Esophagus squamous epithelium (tissue), 5 donors: ENCODE results near the gene POM121C. TPM values are rescaled to one million over a fixed set of nuclear protein-coding genes. Genes with fewer than 3 reads are reported as not detected.
"Not testable (repeated sequence)": the region's sequence is repeated elsewhere in the genome, so short reads cannot be mapped to it uniquely, and the experiment has no call there.

ENCODE experiments used
- DNase-seq: peaks from one replicate; lab custom pipeline; 2025; lab: John Stamatoyannopoulos, UW
- H3K27ac ChIP-seq, 4 donors: fragments of 200-600 bp; sonication (generic); one replicate each; pipeline ENCODE4 v1.5.1; 2016 to 2019; ENCODE audit warnings: mild to moderate bottlenecking in 1 of 4
- H3K27me3 ChIP-seq, 4 donors: fragments of 200-600 bp; sonication (generic); 1 replicate in 3 of 4; 2 replicates in 1 of 4; pipeline versions ENCODE4 v1.5.1 to v1.6.0; 2017 to 2021; ENCODE audit warnings: antibody characterized with exemption in 1 of 4
- H3K36me3 ChIP-seq, 3 donors: fragments of 200-600 bp; sonication (generic); one replicate each; pipeline ENCODE4 v1.5.1; 2016 to 2019
- H3K4me1 ChIP-seq, 3 donors: fragments of 200-600 bp; sonication (generic); one replicate each; pipeline ENCODE4 v1.5.1; 2017 to 2019
- H3K4me3 ChIP-seq, 4 donors: fragments of 200-600 bp; sonication (generic); 1 replicate in 3 of 4; 2 replicates in 1 of 4; pipeline ENCODE4 v1.5.1; 2016 to 2019; ENCODE audit warnings: mild to moderate bottlenecking in 2 of 4, moderate library complexity in 1 of 4
- H3K9me3 ChIP-seq, 3 donors: fragments of 200-600 bp; sonication (generic); one replicate each; pipeline ENCODE4 v1.5.1; 2016 to 2019
- CTCF ChIP-seq, 6 experiments: fragments of 450-650 bp in 4 of 6; fragments of 200-600 bp in 2 of 6; sonication (generic) in 2 of 6; IDR thresholded peaks; one replicate each; pipeline ENCODE4 v1.5.1; 2016 to 2019; ENCODE audit warnings: antibody characterized with exemption in 6 of 6, mild to moderate bottlenecking in 4 of 6, moderate library complexity in 4 of 6
- POLR2A ChIP-seq, 4 donors: fragments of 450-650 bp; IDR thresholded peaks; one replicate each; pipeline ENCODE4 v1.6.1; 2017; ENCODE audit warnings: antibody characterized with exemption in 4 of 4, mild to moderate bottlenecking in 4 of 4, moderate library complexity in 3 of 4
- WGBS, 2 donors: methylation state at CpG; one replicate each; pipeline ENCODE4 v1.1.5; 2018; 5-methylcytosine and 5-hydroxymethylcytosine counted together
- intact Hi-C: fragments of 100-400 bp; cut with DNase I; formaldehyde crosslinking; loops from one replicate; pipeline ENCODE4 v1.15.0; 2022
- total RNA-seq, 4 donors: library from RNA; depleted of rRNA; stranded (reverse); fragments of >200 nt; gene quantifications; one replicate each; pipeline ENCODE4 v1.1.0, GENCODE V29; 2016
- donor health status: DM: yes; HTN: yes; CAD: no.

POM121C gene
- total RNA-seq, 4 donors from 2014 or later: 9.2 to 21.9 (median 17.9) TPM

GRCh38 chr7:75452494-75452955 lies 33.6 kb downstream of the POM121C start:
- DNase-seq, H3K27me3 ChIP-seq, intact Hi-C loops, H3K27ac ChIP-seq, H3K9me3 ChIP-seq, H3K4me1 ChIP-seq, H3K4me3 ChIP-seq: not testable (repeated sequence)
- WGBS, 2 donors: 7 to 17% methylated on average over 2 to 4 of the region's 4 CpGs
- peak in 1 of 6 experiments; percentile 44 for TF ChIP-seq CTCF (IDR thresholded peaks at IDR 0.05)
- peaks cover 0 to 12% (median 0%) of the 10 kb centered on the region in 3 donors for H3K36me3 ChIP-seq

- H3K9me3 ChIP-seq, H3K27ac ChIP-seq, H3K27me3 ChIP-seq, DNase-seq, H3K4me3 ChIP-seq, H3K4me1 ChIP-seq, intact Hi-C loops: not testable (repeated sequence)
- WGBS, 2 donors: no CpG with 5 or more reads among the region's 5 CpGs
- peaks cover 0 to 12% (median 0%) of the 10 kb centered on the region in 3 donors for H3K36me3 ChIP-seq
These were observed 36.2 kb downstream of the POM121C start for GRCh38 chr7:75449946-75450345.

GRCh38 chr7:75442465-75443111 lies 43.5 kb downstream of the POM121C start:
- Histone ChIP-seq H3K4me1 (peaks cover 0 to 13% (median 0%) of the 10 kb centered on the region in 3 donors), H3K27ac (peak overlapping the region; percentile 84 to 87 (median 87)), H3K36me3 (peaks cover 13 to 38% (median 18%) of the 10 kb centered on the region in 3 donors), H3K4me3 (peak overlapping the region; percentile 45 to 72 (median 58))
- DNase-seq, H3K9me3 ChIP-seq, H3K27me3 ChIP-seq, intact Hi-C loops: not testable (repeated sequence)
- TF ChIP-seq CTCF (IDR thresholded peaks at IDR 0.05) (peak in 1 of 6 experiments; percentile 14), POLR2A (IDR thresholded peaks at IDR 0.05) (peak in 3 of 4 donors; percentile 42 to 72 (median 60))
- WGBS, 2 donors: no CpG with 5 or more reads among the region's 76 CpGs

- H3K27me3 ChIP-seq, intact Hi-C loops, DNase-seq, H3K9me3 ChIP-seq: not testable (repeated sequence)
- 0% methylated on average over 3 to 7 of the region's 37 CpGs for WGBS, 2 donors
- Histone ChIP-seq H3K4me1 (peaks cover 0 to 13% (median 0%) of the 10 kb centered on the region in 3 donors), H3K27ac (peak overlapping the region; percentile 84 to 87 (median 87)), H3K4me3 (peak overlapping the region; percentile 45 to 72 (median 58)), H3K36me3 (peaks cover 13 to 43% (median 23%) of the 10 kb centered on the region in 3 donors)
These were observed 44.0 kb downstream of the POM121C start for GRCh38 chr7:75442101-75442464.

GRCh38 chr7:75439000-75439399 lies 47.1 kb downstream of the POM121C start:
- peaks cover 0 to 13% (median 0%) of the 10 kb centered on the region in 3 donors for H3K4me1 ChIP-seq
- DNase-seq, H3K27me3 ChIP-seq, H3K4me3 ChIP-seq, H3K27ac ChIP-seq, intact Hi-C loops, H3K9me3 ChIP-seq: not testable (repeated sequence)
- H3K36me3 ChIP-seq: peaks cover 13 to 74% (median 31%) of the 10 kb centered on the region in 3 donors
- 97 to 99% methylated on average over 4 of the region's 4 CpGs for WGBS, 2 donors

- intact Hi-C loops, H3K27me3 ChIP-seq, H3K4me1 ChIP-seq, H3K4me3 ChIP-seq, DNase-seq, H3K9me3 ChIP-seq, H3K27ac ChIP-seq: not testable (repeated sequence)
- WGBS, 2 donors: 80 to 100% methylated on average over 3 of the region's 15 CpGs
- peaks cover 10 to 61% (median 14%) of the 10 kb centered on the region in 3 donors for H3K36me3 ChIP-seq
These were observed 62.6 kb downstream of the POM121C start for GRCh38 chr7:75423481-75423880.

GRCh38 chr7:75421798-75422710 lies 64.0 kb downstream of the POM121C start:
- intact Hi-C loops, H3K4me1 ChIP-seq, H3K27ac ChIP-seq, DNase-seq, H3K4me3 ChIP-seq, H3K27me3 ChIP-seq, H3K9me3 ChIP-seq: not testable (repeated sequence)
- H3K36me3 ChIP-seq: peaks cover 10 to 53% (median 14%) of the 10 kb centered on the region in 3 donors
- WGBS, 2 donors: 89 to 92% methylated on average over 6 to 14 of the region's 50 CpGs

GRCh38 chr7:75420152-75420551 lies 65.9 kb downstream of the POM121C start:
- WGBS, 2 donors: 89 to 93% methylated on average over 3 to 9 of the region's 13 CpGs
- intact Hi-C loops, H3K9me3 ChIP-seq, H3K4me3 ChIP-seq, H3K27ac ChIP-seq, DNase-seq, H3K4me1 ChIP-seq, H3K27me3 ChIP-seq: not testable (repeated sequence)
- peaks cover 10 to 72% (median 14%) of the 10 kb centered on the region in 3 donors for H3K36me3 ChIP-seq

- DNase-seq, H3K4me3 ChIP-seq, H3K9me3 ChIP-seq, H3K27me3 ChIP-seq, intact Hi-C loops, H3K27ac ChIP-seq, H3K4me1 ChIP-seq: not testable (repeated sequence)
- 72 to 76% methylated on average over 7 to 11 of the region's 13 CpGs for WGBS, 2 donors
- peaks cover 9 to 73% (median 13%) of the 10 kb centered on the region in 3 donors for H3K36me3 ChIP-seq
These were observed 66.4 kb downstream of the POM121C start for GRCh38 chr7:75419693-75420092.

- H3K27ac ChIP-seq, DNase-seq, H3K27me3 ChIP-seq, H3K4me3 ChIP-seq, H3K4me1 ChIP-seq, H3K9me3 ChIP-seq, intact Hi-C loops: not testable (repeated sequence)
- H3K36me3 ChIP-seq: peaks cover 5 to 68% (median 11%) of the 10 kb centered on the region in 3 donors
- no CpG with 5 or more reads among the region's 13 CpGs for WGBS, 2 donors
These were observed 66.9 kb downstream of the POM121C start for GRCh38 chr7:75419210-75419609.
